Skeletal muscle satellite cell (primary cell): Measurements from ENCODE around the gene PDSS2.

Experiments
- H3K27me3 ChIP-seq: 2 replicates; pipeline ENCODE4 v1.7.0; 2013; ENCODE audit warnings: low read length; ENCODE audit not compliant: control insufficient read depth, insufficient read depth
- H3K36me3 ChIP-seq: 2 replicates; pipeline ENCODE4 v1.7.0; 2013; ENCODE audit warnings: mild to moderate bottlenecking, control low read depth, low read length; ENCODE audit not compliant: insufficient read depth
- H3K4me1 ChIP-seq: 2 replicates; pipeline ENCODE4 v1.7.0; 2013; ENCODE audit warnings: low read length; ENCODE audit not compliant: control insufficient read depth, insufficient read depth
- H3K4me2 ChIP-seq: 2 replicates; pipeline ENCODE4 v1.7.0; 2013; ENCODE audit warnings: mild to moderate bottlenecking, low read length
- H3K4me3 ChIP-seq: 2 replicates; pipeline ENCODE4 v1.7.0; 2013; ENCODE audit warnings: low read length
- H3K9ac ChIP-seq: 2 replicates; pipeline ENCODE4 v1.7.0; 2013; ENCODE audit warnings: mild to moderate bottlenecking, low read depth, low read length, moderate library complexity
- H3K9me3 ChIP-seq: replicated peaks from 2 replicates; pipeline ENCODE4 v1.7.0; 2013; ENCODE audit warnings: mild to moderate bottlenecking, control low read depth, low read length

PDSS2 gene

DNA sequence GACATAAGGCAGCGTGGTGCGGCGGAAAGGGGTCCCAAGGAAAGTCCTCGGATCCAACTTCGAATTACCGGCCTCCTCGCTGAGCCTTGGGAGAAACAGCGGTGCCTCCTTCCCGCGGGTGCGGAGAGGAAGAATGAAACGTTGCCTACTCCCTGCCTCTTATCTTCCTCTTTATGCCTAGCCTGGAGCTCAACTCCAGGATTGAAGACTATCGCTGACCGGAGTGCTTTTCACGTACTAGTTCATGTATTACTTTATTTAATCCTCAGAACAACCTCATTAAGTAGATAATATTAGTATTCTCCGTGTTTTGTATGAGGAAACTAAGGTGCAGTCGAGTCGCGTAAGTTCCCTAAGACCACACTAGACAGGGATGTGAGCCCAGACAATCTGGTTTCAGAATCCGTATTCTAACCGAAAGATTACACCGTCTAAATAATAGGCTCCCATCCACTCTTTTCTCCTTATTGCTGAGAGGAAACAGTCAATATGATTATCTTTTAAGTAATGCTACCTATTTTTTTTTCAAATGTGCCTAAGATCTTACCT, 793 bp upstream of the PDSS2 start:
- Histone ChIP-seq H3K27me3 (no peaks in the 10 kb centered on the region), H3K36me3 (no peaks in the 10 kb centered on the region), H3K4me1 (peaks cover 7% of the 10 kb centered on the region), H3K4me2 (peak overlapping the region; percentile 91), H3K9ac (peak overlapping the region; percentile 83), H3K4me3 (peak overlapping the region; percentile 94), H3K9me3 (no peaks in the 10 kb centered on the region)

DNA sequence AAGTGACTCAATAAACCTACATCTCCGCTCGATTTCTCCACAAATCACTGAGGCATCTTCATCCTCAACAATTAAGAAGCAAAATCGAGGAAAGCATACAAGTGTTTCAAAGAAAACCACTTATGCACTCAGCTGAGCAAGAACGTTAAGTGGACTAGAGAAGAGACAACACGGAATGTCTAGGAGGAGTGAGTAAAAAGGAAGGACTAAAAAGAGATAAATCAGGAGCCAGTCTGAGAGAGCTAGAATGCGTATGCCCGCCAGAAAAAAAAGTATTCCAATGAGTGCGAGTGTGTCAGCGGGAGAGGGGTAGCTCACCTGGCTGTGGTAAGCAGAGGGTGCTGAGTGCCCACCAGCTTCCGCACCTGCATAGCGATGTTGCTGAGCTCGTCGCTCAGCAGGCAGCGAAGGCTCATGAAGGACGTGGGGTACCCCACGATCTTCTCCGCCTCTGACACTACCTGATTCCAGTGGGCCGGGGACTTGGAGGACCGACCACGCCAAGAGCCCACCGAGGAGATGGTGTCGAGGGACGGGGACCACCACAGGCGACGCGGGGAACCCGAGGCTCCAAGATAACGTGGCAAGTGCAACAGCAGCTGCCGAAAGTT, 587 bp downstream of the PDSS2 start:
- H3K27me3 ChIP-seq, result no peaks in the 10 kb centered on the region
- no peaks in the 10 kb centered on the region for H3K9me3 ChIP-seq
- peak overlapping the region; percentile 91 for H3K4me2 ChIP-seq
- H3K36me3 ChIP-seq, result no peaks in the 10 kb centered on the region
- peaks cover 7% of the 10 kb centered on the region for H3K4me1 ChIP-seq
- peak overlapping the region; percentile 94 for H3K4me3 ChIP-seq
- peak overlapping the region; percentile 83 for H3K9ac ChIP-seq

DNA sequence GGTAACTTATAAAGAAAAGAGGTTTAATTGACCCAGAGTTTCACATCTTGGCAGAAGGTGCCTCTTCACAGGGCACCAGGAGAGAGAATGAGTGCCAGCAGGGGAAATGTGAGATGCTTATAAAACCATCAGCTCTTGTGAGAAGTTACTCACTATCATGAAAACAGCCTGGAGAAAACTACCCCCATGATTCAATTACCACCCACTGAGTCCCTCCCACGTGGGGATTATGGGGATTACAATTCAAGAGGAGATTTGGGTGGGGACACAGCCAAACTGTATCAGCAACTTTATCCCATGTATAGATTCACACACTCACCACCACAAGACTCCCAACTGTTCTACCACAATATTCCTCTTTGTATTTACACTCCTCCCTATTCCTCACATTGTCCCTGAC, 10.6 kb downstream of the PDSS2 start:
- Histone ChIP-seq H3K4me3 (no peak overlapping the region), H3K4me2 (no peak overlapping the region), H3K9ac (no peak overlapping the region), H3K4me1 (peaks cover 7% of the 10 kb centered on the region), H3K27me3 (no peaks in the 10 kb centered on the region), H3K9me3 (peaks cover 3% of the 10 kb centered on the region), H3K36me3 (no peaks in the 10 kb centered on the region)

DNA sequence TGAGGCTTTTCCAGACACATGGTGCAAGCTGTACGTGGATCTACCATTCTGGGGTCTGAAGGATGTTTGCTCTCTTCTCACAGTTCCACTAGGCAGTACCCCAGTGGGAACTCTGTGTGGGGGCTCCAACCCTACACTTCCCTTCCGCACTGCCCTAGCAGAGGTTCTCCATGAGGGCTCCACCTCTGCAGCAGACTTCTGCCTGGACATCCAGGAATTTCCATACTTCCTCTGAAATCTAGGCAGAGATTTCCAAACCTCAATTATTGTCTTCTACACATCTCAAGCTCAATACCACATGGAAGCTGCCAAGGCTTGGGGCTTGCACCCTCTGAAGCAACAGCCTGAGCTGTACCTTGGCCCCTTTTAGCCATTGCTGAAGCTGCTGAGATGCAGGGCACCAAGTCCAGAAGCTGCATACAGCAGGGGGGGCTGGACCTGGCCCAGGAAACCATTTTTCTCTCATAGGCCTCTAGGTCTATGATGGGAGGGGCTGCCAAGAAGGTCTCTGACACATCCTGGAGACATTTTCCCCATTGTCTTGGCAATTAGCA, 11.6 kb downstream of the PDSS2 start:
- Histone ChIP-seq H3K27me3 (no peaks in the 10 kb centered on the region), H3K9ac (no peak overlapping the region), H3K9me3 (peaks cover 3% of the 10 kb centered on the region), H3K4me2 (no peak overlapping the region), H3K4me3 (no peak overlapping the region), H3K4me1 (peaks cover 17% of the 10 kb centered on the region), H3K36me3 (no peaks in the 10 kb centered on the region)

DNA sequence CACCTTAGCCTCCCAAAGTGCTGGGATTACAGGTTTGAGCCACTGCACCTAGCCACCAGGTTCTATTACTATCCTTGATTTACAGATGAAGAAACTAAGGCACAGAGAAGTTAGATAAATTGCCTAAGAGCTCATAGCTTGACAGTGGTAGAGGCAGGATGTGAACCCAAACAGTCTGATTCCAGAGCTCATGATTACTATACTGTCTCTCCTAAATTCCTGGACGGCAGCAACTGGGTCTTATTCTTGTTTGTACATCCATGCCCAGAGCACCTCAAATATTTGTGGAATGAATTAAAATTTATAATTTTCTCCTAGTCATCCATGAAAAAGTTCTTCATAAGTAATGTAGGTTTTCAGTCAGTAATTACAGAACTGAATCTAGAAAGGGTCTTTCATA, 15.1 kb downstream of the PDSS2 start:
- Histone ChIP-seq H3K9ac (no peak overlapping the region), H3K27me3 (no peaks in the 10 kb centered on the region), H3K4me2 (no peak overlapping the region), H3K4me3 (no peak overlapping the region), H3K36me3 (no peaks in the 10 kb centered on the region), H3K9me3 (peaks cover 3% of the 10 kb centered on the region), H3K4me1 (peaks cover 21% of the 10 kb centered on the region)

DNA sequence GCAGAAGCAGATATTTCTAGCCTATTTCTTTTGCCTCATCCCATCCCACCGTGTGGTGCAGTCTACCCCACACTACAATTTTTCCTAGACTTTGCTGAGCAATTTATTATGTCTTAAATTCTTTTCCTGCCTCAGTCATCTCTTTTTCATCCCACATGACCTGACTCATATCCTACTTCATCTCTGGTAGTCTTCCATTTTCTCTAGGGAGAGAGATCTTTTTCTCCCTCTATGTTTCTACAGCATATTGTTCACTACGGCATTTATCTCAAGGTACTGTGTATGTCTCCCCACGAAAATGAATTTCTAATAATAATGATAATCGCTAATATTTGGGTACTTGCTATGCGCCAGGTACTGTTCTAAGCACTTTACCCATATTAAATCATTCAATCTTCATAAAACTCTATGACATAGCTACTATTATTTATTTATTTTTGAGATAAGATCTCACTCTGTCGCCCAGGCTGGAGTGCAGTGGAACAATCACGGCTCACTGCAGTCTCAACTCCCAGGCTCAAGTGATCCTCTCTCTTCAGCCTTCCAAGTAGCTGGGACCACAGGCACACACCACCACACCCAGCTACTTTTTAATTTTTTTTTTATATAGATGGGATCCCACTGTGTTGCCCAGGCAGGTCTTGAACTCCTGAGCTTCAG, 15.6 kb downstream of the PDSS2 start:
- H3K36me3 ChIP-seq, result no peaks in the 10 kb centered on the region
- peak overlapping the region; percentile 62 for H3K4me2 ChIP-seq
- peak overlapping the region; percentile 1 for H3K9ac ChIP-seq
- peaks cover 21% of the 10 kb centered on the region for H3K4me1 ChIP-seq
- peak overlapping the region; percentile 7 for H3K4me3 ChIP-seq
- H3K9me3 ChIP-seq, result peaks cover 3% of the 10 kb centered on the region
- H3K27me3 ChIP-seq, result no peaks in the 10 kb centered on the region

DNA sequence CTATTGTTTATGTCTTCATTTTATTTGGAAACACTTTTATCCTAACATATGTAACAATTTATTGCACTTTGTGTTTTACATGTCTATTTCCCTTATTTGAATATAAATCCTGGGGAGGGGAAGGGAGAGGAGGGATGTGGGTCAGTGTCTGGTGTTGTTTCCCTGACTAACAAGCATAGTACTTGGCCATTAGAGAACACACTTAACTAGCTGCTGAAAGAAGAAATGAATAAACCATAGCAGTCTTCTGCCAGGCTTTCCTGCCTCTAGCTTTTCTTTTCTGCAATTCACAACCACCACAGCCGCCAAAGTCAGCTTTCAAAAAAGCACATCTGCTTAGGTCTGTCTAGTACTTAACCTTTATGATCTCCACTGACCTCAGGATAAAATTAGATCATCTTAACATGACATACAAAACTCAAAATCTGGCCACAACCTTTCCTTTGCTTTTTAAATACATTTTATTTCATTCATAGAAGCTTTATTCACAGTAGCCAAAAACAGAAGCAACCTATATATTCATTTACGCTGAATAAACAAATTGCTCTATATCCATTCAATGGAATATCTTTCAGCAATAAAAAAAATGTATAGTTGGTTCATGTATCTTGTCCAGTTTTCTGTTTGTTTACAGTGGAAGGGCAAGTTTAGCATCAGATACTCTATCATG, 16.3 kb downstream of the PDSS2 start:
- Histone ChIP-seq H3K9ac (peak overlapping the region; percentile 1), H3K4me3 (peak overlapping the region; percentile 7), H3K9me3 (peaks cover 3% of the 10 kb centered on the region), H3K27me3 (no peaks in the 10 kb centered on the region), H3K4me2 (peak overlapping the region; percentile 62), H3K4me1 (peaks cover 21% of the 10 kb centered on the region), H3K36me3 (no peaks in the 10 kb centered on the region)

DNA sequence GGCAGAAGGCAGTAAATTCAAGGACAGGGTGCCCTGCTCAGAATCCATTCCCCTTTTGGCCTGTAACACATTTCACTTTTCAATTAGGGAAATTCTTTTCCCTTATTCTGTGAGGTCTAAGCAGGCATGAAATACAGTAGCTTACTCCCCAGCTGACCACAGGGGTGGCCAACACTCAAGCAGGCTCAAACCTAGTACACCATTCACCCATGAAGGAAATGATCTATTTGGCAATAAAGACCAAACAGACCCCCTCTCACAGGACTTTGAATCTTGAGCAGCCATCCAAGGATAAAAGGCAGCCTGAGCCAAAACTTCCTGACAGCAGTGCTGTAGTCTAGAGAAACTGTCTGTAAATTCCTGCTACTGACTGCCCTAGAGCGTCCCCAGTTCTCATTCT, 17.7 kb downstream of the PDSS2 start:
- H3K36me3 ChIP-seq, result no peaks in the 10 kb centered on the region
- H3K27me3 ChIP-seq, result no peaks in the 10 kb centered on the region
- no peak overlapping the region for H3K4me3 ChIP-seq
- no peak overlapping the region for H3K9ac ChIP-seq
- peaks cover 21% of the 10 kb centered on the region for H3K4me1 ChIP-seq
- no peaks in the 10 kb centered on the region for H3K9me3 ChIP-seq
- H3K4me2 ChIP-seq, result no peak overlapping the region

DNA sequence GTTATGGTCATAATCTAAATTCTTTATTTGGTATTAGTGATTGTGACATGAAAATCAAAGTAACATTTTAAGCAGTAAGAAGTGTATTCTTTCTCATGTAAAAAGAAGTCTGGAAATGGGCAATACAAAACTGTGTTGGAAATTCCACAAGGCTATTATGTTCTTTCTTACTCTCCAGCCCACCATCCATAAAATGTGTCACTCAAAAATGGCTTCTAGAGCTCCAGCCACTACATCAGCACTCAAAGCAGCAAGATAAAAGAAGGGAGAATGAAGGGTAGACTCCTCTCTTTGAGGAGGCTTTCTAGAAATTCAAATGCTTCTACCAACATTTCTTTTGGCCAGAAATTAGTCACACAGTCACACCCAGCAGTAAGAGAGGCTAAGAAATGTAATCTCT, 18.4 kb downstream of the PDSS2 start:
- H3K36me3 ChIP-seq, result no peaks in the 10 kb centered on the region
- no peaks in the 10 kb centered on the region for H3K27me3 ChIP-seq
- H3K9me3 ChIP-seq, result no peaks in the 10 kb centered on the region
- peaks cover 24% of the 10 kb centered on the region for H3K4me1 ChIP-seq
- H3K4me3 ChIP-seq, result no peak overlapping the region
- no peak overlapping the region for H3K4me2 ChIP-seq
- H3K9ac ChIP-seq, result no peak overlapping the region

DNA sequence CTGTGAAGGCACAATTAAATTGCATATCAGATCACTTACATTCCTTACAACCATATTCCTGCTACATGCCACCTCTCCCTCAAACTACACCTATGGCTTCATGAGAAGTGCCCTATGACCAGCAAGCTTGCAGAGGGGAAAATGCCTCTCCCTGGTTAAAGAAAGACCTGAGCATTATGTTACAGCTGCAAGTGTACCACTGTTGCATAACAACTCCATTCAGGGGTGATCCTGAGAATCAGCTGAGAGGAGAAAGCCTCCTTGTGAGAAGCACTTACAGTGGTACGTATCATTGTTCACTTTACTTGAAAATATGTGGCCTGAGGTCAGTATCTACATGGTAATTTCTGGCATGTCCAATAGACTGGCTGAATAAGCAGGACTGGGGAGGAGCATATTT, 20.0 kb downstream of the PDSS2 start:
- Histone ChIP-seq H3K4me2 (no peak overlapping the region), H3K4me1 (peaks cover 29% of the 10 kb centered on the region), H3K27me3 (no peaks in the 10 kb centered on the region), H3K9me3 (no peaks in the 10 kb centered on the region), H3K36me3 (no peaks in the 10 kb centered on the region), H3K9ac (no peak overlapping the region), H3K4me3 (no peak overlapping the region)

DNA sequence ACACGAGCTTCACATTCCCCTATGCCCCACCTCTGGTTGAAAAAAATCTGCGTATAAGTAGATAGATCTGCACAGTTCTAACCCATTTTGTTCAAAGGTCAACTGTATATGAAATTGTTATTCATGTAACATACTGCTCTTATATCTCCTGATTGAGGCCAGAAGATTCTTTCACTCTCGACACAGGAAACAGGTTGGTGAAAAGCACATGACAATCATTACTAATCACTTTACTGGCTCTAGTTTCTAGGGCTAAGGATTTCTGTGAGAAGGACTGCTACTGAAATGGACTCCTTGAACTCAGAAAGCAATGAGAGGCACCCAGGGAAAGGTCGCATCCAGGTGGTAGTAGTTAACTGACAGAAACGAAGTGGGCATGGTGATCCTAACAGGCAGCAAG, 21.7 kb downstream of the PDSS2 start:
- H3K9ac ChIP-seq, result no peak overlapping the region
- H3K4me1 ChIP-seq, result peaks cover 12% of the 10 kb centered on the region
- H3K9me3 ChIP-seq, result no peaks in the 10 kb centered on the region
- H3K27me3 ChIP-seq, result no peaks in the 10 kb centered on the region
- H3K36me3 ChIP-seq, result no peaks in the 10 kb centered on the region
- no peak overlapping the region for H3K4me2 ChIP-seq
- no peak overlapping the region for H3K4me3 ChIP-seq
